Measurements from ENCODE around the gene HIVEP3.

DNA sequence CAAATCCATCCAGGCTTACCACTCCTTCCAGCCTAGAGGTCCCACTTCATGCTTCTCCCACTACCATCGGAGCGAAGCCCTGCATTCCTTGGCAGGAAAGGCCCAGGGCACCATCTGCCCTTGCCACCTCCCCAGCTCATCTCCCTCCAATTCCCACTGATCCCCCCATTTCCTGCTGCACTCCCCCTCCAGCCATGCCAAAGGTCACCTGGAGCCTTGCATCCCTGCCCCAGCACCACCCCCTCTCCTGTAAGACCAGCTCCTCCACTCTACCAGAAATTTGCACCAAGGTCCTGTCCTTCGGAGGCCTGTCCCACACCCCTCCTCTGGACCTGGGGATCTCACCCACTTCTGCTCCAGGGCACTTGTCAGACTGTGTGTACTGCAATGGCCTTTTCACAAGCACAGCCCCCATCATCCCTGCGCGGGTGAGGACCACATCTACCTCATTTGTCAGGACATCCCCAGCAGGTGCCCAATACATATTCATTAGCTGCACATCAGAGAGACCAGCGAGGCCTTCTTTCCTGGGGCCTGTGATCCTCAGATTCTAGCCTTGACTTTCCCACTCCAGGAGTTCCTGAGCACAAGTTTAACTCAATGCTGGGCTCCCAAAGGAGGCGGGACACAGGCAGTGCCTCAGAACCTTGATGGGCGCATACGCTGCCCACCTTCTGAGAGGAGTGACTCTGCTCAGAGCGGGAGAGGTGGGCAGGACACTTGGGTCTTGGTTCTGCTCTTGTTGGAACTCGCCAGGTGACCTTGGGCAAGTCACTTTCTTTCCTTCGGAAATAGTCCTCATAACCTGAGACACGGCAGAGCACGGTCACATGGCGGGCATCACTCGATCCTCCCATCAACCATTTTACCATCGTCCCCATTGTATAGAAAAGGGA, 384.3 kb downstream of the HIVEP3 start:
- no peak for TF ChIP-seq ZNF274 (IDR thresholded peaks at IDR 0.05; ENCODE audit: low read depth, low read length)
- no peak for TF ChIP-seq SUZ12 (IDR thresholded peaks at IDR 0.05; ENCODE audit: extremely low read depth, insufficient read depth, insufficient read length)
- no peak for TF ChIP-seq YY1 (IDR thresholded peaks at IDR 0.05; ENCODE audit: insufficient read depth, insufficient read length)
